ENCODE measurements around the gene SIGLEC14.

DNA sequence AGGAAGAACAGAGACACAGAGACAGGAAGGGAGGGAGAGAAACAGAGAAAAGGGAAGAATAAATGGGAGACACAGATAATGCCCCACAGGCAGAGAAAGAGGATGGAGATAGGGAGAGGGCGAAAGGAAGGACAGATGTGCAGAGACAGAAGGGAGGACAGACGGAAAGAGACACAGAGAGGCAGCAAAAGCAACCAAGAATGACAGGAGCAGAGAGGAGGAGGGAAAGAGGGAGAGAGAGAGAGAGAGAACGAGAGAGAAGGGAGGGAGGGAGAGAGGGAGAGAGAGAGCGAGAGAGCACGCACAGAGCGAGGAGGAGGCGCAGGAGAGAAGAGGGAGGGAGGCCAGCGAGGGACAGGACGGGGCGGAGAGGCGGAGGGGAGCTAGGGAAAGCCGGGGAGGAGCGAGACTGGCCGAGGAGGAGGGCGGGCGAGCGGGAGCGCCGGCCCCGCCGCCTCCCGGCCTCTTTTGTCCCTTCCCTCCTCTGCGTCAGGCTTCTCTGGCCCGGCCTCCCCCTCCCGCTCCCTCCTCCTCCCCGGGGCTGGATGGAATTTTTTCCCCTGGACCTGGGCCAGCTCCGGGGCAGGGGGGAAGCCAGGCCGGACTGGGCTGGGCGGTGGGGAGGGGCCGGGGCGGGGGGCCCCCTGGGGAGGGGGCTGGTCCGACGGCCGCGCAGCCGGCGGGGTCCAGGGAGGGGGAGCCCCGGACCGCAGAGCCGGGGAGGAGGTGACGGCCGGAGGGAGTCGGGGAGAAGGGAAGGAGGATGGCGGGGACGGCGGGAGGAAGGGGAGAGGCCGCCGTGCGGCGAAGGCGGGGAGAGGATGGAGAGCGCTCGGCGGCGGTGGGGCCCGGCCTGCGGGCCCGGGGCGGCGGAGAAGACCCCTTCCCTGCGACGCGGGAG, 42.3 kb upstream of the SIGLEC14 start:
- no peak for TF ChIP-seq REST (IDR thresholded peaks at IDR 0.05)
- TF ChIP-seq, protein P1, sequence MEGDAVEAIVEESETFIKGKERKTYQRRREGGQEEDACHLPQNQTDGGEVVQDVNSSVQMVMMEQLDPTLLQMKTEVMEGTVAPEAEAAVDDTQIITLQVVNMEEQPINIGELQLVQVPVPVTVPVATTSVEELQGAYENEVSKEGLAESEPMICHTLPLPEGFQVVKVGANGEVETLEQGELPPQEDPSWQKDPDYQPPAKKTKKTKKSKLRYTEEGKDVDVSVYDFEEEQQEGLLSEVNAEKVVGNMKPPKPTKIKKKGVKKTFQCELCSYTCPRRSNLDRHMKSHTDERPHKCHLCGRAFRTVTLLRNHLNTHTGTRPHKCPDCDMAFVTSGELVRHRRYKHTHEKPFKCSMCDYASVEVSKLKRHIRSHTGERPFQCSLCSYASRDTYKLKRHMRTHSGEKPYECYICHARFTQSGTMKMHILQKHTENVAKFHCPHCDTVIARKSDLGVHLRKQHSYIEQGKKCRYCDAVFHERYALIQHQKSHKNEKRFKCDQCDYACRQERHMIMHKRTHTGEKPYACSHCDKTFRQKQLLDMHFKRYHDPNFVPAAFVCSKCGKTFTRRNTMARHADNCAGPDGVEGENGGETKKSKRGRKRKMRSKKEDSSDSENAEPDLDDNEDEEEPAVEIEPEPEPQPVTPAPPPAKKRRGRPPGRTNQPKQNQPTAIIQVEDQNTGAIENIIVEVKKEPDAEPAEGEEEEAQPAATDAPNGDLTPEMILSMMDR (IDR thresholded peaks at IDR 0.05): no peak
- TF ChIP-seq ELK1 (IDR thresholded peaks at IDR 0.05; ENCODE audit: low read depth, low read length): no peak
- peak; percentile 62 for TF ChIP-seq POLR2A (IDR thresholded peaks at IDR 0.05; ENCODE audit: low read length)
- no peak for TF ChIP-seq CEBPB (IDR thresholded peaks at IDR 0.05)
- TF ChIP-seq HOXA7 (CRISPR knock-in tag; IDR thresholded peaks at IDR 0.05): no peak
- no peak for TF ChIP-seq KDM5A (IDR thresholded peaks at IDR 0.05)
- TF ChIP-seq, protein P2, sequence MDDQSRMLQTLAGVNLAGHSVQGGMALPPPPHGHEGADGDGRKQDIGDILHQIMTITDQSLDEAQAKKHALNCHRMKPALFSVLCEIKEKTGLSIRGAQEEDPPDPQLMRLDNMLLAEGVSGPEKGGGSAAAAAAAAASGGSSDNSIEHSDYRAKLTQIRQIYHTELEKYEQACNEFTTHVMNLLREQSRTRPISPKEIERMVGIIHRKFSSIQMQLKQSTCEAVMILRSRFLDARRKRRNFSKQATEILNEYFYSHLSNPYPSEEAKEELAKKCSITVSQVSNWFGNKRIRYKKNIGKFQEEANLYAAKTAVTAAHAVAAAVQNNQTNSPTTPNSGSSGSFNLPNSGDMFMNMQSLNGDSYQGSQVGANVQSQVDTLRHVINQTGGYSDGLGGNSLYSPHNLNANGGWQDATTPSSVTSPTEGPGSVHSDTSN (IDR thresholded peaks at IDR 0.05): no peak; the same call in none of the 2 replicates
- peak in 1 of 2 experiments; percentile 31; a peak in 1 of 5 replicates for TF ChIP-seq EP300 (IDR thresholded peaks at IDR 0.05)
